ENCODE measurements around the gene XXYLT1. TPM values are rescaled to one million over a fixed set of nuclear protein-coding genes. Genes with fewer than 3 reads are reported as not detected.

The XXYLT1 gene
- total RNA-seq, 1 donor from 2014 or later: 42.9 TPM

- Mint-ChIP-seq H3K4me3 (no peak overlapping the region), H3K36me3 (peaks cover 24% of the 10 kb centered on the region), H3K9me3 (no peaks in the 10 kb centered on the region), H3K27ac (no peak overlapping the region), H3K4me1 (peaks cover 12% of the 10 kb centered on the region), H3K27me3 (ENCODE audit: low read depth) (no peaks in the 10 kb centered on the region)
- DNase-seq (ENCODE audit: low spot score in 2 of 2, unreplicated experiment in 2 of 2): no peak
- TF ChIP-seq CTCF (IDR thresholded peaks at IDR 0.05; ENCODE audit: unreplicated experiment): no peak
Observed at GRCh38 chr3:195063581-195064193, 207.3 kb downstream of the XXYLT1 start.

- Mint-ChIP-seq H3K36me3 (peaks cover 20% of the 10 kb centered on the region), H3K27ac (no peak overlapping the region), H3K4me3 (no peak overlapping the region), H3K4me1 (peaks cover 9% of the 10 kb centered on the region), H3K27me3 (ENCODE audit: low read depth) (no peaks in the 10 kb centered on the region), H3K9me3 (no peaks in the 10 kb centered on the region)
- TF ChIP-seq CTCF (IDR thresholded peaks at IDR 0.05; ENCODE audit: unreplicated experiment): no peak
- DNase-seq (ENCODE audit: low spot score in 2 of 2, unreplicated experiment in 2 of 2): no peak
Observed at GRCh38 chr3:195062866-195063540, 208.0 kb downstream of the XXYLT1 start.

DNA sequence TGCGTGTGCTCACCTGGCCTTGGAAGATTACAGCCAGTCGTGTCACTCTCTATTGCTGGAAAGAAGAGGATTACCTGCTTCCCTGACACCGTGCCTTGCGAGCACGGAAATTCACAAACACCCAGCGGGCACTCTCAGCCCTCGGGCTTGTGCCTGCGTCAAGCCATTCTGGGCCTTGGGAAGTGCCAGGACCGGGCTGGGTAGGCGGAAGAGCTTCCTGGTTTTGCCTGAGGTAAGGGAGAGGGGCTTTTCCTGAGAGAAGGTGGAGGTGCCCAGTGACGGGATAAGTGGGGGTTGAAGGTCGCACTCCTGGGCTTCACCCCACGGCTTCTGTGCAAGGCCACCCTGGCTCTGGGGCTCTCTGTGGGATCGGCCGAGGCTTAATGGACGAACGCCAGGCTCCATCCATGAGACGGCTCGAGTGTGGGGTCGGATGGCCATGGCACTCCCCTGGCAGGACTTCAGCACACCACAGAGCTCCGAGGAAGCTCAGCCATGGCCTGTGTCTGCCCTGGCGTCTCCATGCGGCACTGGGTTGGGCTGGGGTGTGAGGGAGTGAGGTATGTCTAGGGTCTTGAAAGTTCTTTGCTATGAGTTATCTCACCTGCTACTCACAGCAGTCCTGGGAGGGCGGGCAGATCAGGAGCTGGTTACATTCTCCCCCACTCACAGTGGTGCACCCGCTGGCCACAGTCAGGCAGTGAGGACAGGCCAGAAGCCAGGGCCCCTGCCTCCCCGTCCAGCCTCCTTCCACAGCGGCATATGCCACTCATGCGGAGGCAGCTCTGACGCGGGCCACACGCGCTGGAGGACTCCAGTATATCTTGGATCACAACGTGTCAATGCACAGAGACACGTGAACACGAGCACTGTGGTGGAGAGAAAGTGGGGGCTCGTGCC is 209.0 kb downstream of the XXYLT1 start:
- no peak for DNase-seq (ENCODE audit: low spot score in 2 of 2, unreplicated experiment in 2 of 2)
- Mint-ChIP-seq H3K9me3 (no peaks in the 10 kb centered on the region), H3K4me3 (no peak overlapping the region), H3K36me3 (peaks cover 16% of the 10 kb centered on the region), H3K27ac (no peak overlapping the region), H3K27me3 (ENCODE audit: low read depth) (no peaks in the 10 kb centered on the region), H3K4me1 (peaks cover 9% of the 10 kb centered on the region)
- TF ChIP-seq CTCF (IDR thresholded peaks at IDR 0.05; ENCODE audit: unreplicated experiment): no peak

DNA sequence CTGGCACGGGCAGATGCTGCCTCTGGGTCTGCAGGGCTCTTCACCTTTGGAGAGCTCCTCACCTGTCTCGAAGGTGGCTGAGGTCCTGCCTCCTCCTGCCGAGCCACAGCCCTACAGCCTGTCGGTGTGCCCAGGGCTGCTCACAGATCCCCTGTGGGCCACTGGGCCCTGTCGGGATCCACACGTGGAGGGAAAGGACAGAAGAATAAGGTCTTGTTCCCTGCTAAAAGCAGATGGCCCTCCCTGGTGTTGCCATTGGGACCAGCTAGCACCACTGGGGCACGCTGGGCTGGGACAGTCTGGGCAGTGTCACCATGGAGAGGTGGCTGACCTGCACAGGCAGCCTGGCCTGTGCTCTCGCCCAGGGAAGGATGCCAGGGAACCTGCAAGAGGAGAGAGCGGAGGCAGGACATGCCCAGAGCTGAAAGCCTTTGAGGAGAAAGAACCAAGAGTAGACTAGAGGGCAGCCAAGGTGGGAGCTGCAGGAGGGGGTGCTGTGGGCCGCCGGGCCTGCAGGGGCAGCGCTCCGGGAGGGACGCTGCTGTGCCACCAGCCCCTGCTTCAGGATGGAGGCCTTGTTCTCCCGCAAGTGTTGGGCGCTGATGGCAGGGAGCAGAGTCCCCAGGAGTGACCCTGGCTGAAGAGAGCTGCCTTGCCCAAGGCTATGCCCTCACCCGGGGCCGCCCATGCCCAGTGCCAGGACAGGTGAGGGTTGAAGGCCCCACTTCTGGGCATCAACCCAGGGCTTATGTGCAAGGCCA is 210.2 kb downstream of the XXYLT1 start:
- no peak overlapping the region for H3K27ac Mint-ChIP-seq
- H3K4me1 Mint-ChIP-seq: peaks cover 9% of the 10 kb centered on the region
- H3K36me3 Mint-ChIP-seq: peaks cover 6% of the 10 kb centered on the region
- DNase-seq (ENCODE audit: low spot score in 2 of 2, unreplicated experiment in 2 of 2): no peak
- no peak for TF ChIP-seq CTCF (IDR thresholded peaks at IDR 0.05; ENCODE audit: unreplicated experiment)
- H3K27me3 Mint-ChIP-seq (ENCODE audit: low read depth): no peaks in the 10 kb centered on the region
- no peak overlapping the region for H3K4me3 Mint-ChIP-seq
- H3K9me3 Mint-ChIP-seq: no peaks in the 10 kb centered on the region

DNA sequence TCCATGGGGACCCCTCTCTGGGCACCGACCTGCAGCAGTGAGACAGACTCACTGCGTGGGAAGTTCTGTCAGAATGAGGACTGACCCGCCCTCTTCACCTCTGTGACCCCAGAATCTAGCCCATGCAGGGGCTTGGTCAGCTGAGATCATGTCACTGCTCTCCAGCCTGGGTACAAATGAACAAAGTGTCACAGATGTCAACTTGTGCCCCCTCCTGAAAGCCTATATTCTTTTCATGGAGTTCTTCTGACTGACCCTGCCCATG is 210.8 kb downstream of the XXYLT1 start:
- peaks cover 9% of the 10 kb centered on the region for H3K4me1 Mint-ChIP-seq

More for the DNA sequence above, 210.8 kb downstream of the XXYLT1 start:
- no peaks in the 10 kb centered on the region for H3K27me3 Mint-ChIP-seq (ENCODE audit: low read depth)
- no peak for DNase-seq (ENCODE audit: low spot score in 2 of 2, unreplicated experiment in 2 of 2)
- no peak overlapping the region for H3K27ac Mint-ChIP-seq
- TF ChIP-seq CTCF (IDR thresholded peaks at IDR 0.05; ENCODE audit: unreplicated experiment): no peak
- H3K9me3 Mint-ChIP-seq: no peaks in the 10 kb centered on the region
- H3K36me3 Mint-ChIP-seq: peaks cover 5% of the 10 kb centered on the region
- H3K4me3 Mint-ChIP-seq: no peak overlapping the region
